ENCODE data around the gene RBMX.

GRCh38 chrX:136920001-136920400 lies 39.5 kb upstream of the RBMX start:
- TF ChIP-seq CTCF (IDR thresholded peaks at IDR 0.05; ENCODE audit: insufficient read depth, low read depth, low read length) = no peak
- TF ChIP-seq EZH2 (IDR thresholded peaks at IDR 0.05; ENCODE audit: insufficient read depth, low read length) = no peak

Measured in astrocyte (in vitro differentiated cells and primary cell).